TTC549 (cell line): ENCODE measurements around the gene SH3BP1.

Experiments used
- FAIRE-seq: peaks from 2 replicates; lab custom pipeline; 2012; peaks lifted over from hg19 to GRCh38; lab: Jason Lieb, UNC

Gene SH3BP1

GRCh38 chr22:37659066-37659896, 19.8 kb downstream of the SH3BP1 start:
- FAIRE-seq, result no peak

- FAIRE-seq, result no peak
Observed at GRCh38 chr22:37659897-37660708, 20.6 kb downstream of the SH3BP1 start.

DNA sequence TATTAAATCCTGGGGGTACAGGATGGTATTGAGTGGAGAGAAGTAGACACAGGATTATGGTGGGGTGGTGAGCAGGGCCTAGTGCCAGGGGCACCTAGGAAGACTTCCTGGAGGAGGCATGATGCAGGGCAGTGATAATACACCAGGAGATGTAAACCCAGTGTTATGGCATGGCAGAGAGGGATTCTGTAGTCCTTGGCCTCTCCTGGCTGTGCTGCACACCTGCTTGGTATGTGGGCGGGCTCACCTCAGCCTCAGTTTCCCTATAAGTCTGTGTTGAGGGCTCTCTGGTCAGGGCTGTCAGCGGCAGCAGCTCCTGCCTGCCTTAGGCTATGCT, 21.2 kb downstream of the SH3BP1 start:
- no peak for FAIRE-seq

DNA sequence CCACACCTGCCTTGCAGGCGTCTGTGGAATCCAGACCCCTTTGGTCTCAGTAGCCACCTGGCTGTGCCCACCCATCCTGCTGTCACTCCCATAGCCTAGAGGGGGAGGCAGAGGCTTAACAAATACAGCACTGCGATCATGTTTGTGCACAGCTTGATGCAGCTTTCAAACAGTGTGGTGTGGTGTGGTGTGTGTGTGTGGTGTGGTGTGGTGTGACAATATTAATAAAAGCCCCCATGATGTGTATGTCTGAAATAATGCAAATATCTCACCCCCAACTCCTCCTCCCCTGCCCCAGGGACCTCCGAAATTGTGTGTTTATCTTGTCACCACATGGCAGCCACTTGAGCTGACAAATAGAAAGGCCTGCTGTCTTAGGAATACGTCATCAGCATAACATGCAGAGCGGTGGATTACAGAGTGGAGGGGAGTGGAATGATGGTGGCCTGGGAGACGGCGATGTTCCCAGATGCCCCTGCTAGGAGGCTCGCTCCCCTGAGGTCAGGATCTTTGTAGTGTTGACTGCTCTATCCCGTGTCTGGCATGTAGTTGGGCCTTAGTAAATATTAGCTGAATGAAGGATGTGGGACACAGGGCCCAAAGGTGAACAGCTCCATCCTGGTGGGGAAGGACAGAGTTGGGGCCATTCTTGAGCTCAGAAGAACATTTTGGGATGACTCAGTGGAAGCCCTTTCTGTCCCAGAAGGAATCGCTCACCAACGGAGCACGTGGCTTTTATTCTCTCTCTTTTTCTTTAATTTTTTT, 21.9 kb downstream of the SH3BP1 start:
- FAIRE-seq, result no peak

- no peak for FAIRE-seq
Observed at GRCh38 chr22:37662039-37662438, 22.6 kb downstream of the SH3BP1 start.

- FAIRE-seq, result no peak
Observed at GRCh38 chr22:37663521-37664140, 24.2 kb downstream of the SH3BP1 start.

DNA sequence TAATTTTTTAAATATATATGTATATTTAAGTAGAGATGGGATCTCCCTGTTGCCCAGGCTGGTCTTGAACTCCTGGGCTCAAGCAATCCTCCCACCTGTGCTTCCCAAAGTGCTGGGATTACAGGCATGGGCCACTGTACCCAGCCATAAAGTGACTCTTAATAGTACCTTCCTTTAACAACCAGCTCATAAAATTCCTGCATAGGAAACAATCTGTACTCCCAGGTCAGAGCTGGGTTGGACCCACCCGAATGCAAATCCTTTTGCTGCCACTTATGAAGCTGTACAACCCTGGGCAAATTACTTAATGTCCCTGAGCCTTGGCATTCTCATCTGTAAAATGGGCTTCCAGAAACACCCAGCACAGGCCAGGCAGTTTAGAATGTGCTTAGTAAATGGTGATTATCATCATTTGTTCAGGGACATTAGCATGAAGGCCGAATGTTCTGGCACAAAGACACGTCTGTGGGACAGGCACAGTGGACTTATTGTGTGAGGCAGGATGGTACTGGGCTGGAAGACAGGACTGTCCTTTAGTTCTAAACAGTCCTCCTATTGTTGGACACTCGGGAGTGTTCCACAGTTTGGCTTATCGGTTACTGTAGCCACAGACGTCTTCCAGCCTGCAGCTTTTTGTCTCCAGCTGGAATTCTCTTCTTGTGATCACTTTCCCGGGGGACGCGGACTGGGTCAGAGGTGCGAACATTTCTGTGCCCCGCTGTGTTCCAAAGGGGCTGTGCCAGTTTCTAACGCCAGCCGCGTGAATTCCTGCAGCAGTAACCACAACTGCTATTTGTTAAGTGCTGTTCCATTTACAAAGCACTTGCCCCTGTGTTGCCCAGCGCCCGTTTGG, 25.0 kb downstream of the SH3BP1 start:
- FAIRE-seq, result no peak

GRCh38 chr22:37665487-37665886, 26.0 kb downstream of the SH3BP1 start:
- FAIRE-seq, result no peak

DNA sequence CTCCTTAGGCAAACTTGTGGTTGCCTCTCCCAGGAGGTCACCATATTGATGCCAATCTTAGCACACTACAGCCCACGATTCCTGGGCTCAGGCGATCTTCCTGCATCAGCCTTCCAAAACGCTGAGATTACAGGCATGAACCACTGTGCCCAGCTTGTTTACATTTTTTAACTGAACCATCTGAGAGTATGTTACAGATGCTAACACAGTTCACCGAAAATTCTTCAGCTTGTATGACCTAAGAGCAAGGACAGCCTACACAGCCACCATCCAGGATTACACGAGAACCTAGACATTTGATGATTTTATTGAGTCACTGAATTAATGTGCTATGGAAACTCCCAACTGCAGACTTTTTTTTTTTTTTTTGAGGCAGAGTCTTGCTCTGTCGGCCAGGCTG, 30.1 kb downstream of the SH3BP1 start:
- FAIRE-seq, result no peak

DNA sequence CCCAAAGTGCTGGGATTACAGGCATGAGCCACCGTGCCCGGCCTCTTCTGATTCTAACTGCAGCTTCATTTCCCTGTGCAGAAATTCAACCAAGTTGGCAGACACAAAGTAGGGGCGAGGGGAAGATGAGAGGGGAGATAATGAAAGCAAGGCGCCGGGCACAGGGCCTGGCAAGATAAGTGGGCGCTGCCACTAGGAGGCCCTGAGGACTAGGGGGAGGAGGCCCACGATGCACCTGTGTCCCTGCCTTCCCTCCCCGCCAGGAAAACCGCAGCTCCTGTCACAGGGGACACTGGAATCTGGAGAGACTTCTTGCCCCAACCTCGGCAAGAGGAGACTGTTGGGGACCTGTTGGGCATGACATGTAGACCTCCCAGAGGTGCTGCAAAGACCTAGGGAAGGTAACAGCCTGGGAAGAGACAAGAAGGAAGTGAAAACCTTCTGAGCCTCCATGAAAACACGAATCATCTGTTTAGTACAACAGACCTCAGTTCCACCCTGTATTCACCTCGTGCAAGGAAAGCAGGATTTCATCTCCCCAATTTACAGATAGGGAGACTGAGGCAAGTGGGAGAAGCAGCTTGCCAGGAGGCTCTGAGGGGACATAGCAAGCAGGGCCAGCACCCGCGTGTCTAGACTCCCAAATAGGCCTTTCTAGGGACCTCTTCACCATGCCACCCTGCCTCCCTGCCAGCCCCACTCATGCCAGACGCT, 32.9 kb downstream of the SH3BP1 start:
- no peak for FAIRE-seq

GRCh38 chr22:37672920-37673455, 33.5 kb downstream of the SH3BP1 start:
- no peak for FAIRE-seq

DNA sequence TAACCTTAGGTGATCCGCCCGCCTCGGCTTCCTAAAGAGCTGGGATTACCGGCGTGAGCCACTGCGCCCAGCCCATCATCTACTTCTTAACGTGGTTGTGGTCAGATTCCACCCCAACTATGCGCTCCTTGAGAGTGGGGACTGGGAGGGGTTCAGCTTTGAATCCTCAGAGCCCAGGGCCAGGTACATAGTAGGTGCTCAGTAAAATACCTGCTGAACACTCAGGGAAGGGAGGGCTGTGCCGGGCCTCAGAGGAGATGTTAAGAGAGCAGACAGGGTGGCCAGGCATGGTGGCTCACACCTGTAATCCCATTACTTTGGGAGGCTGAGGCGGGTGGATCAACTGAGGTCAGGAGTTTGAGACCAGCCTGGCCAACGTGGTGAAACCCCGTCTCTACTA, 34.8 kb downstream of the SH3BP1 start:
- FAIRE-seq, result no peak

- FAIRE-seq, result peak; percentile 95
Observed at GRCh38 chr22:37674951-37675929, 35.8 kb downstream of the SH3BP1 start, which contains the start of gene LGALS1. Gene LGALS1, plus strand, starts transcription at chr22:37675636. Its CDS starts 67 bp downstream, at chr22:37675703.

DNA sequence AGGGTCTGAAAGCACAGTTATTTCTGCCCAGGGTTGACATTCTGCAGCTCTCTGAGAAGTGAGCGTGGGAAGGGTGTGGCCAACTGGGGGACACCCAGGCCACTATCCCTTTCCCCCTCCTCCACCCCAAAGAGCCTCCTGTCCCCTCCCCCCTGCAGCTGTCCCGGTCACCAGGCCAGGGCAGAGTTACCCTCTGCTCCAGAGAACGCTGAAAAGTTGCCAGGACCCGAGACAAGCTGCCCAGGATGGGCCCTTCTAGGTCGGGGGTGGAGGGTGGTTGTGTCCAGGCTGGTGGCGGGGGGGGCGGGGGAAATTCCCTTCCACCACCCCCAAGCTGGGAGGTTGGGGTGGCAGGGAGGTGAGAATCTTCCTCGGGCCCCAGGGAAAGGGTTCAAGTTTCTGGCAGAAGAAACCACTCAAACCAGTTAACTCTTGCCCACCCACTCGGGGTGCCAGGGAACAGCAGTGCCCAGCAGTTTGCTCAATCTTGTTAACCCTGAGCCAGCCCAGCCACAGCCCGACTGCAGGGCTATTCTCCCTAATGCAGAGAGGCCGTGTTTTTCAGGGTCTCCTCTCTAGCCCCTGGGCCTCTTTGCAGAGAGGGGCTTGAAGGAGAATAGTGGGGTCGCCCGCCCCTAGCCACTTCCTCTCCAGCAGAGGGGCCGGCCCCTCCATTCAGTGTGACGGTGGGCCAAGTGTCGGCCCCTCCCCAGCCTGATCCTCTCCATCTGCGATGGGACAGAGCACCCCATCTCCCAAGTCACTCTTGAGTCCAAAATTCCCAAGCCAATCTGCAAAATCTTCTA, 36.7 kb downstream of the SH3BP1 start:
- no peak for FAIRE-seq

- no peak for FAIRE-seq
Observed at GRCh38 chr22:37676736-37677492, 37.4 kb downstream of the SH3BP1 start.

DNA sequence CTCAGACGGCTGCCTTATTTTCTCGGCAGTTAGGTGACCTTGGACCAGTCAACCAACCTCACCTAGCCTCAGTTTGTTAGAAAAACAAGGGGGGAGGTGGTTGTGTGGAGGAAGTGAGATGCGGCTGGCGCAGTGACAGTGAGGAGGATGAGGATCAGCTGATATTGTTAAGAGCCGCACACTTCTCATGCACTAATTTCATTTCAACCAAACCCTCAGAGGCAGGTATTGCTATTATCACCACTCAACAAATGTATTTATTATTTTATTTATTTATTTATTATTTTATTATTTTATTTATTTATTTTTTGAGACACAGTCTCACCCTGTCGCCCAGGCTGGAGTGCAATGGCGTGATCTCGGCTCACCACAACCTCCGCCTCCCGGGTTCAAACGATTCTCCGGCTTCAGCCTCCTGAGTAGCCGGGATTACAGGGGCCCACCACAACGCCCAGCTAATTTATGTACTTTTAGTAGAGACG, 38.1 kb downstream of the SH3BP1 start:
- no peak for FAIRE-seq

- FAIRE-seq, result no peak
Observed at GRCh38 chr22:37678372-37678771, 38.9 kb downstream of the SH3BP1 start.
